ENCODE results near the gene NDFIP1. TPM values are rescaled to one million over a fixed set of nuclear protein-coding genes. Genes with fewer than 3 reads are reported as not detected.
A peak's percentile ranks its signal among the peaks of the same experiment; 100 is the strongest.

Gene NDFIP1, protein sequence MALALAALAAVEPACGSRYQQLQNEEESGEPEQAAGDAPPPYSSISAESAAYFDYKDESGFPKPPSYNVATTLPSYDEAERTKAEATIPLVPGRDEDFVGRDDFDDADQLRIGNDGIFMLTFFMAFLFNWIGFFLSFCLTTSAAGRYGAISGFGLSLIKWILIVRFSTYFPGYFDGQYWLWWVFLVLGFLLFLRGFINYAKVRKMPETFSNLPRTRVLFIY
- total RNA-seq = 10 to 100 TPM; 60.4 to 73.6 (median 64.6) TPM

DNA sequence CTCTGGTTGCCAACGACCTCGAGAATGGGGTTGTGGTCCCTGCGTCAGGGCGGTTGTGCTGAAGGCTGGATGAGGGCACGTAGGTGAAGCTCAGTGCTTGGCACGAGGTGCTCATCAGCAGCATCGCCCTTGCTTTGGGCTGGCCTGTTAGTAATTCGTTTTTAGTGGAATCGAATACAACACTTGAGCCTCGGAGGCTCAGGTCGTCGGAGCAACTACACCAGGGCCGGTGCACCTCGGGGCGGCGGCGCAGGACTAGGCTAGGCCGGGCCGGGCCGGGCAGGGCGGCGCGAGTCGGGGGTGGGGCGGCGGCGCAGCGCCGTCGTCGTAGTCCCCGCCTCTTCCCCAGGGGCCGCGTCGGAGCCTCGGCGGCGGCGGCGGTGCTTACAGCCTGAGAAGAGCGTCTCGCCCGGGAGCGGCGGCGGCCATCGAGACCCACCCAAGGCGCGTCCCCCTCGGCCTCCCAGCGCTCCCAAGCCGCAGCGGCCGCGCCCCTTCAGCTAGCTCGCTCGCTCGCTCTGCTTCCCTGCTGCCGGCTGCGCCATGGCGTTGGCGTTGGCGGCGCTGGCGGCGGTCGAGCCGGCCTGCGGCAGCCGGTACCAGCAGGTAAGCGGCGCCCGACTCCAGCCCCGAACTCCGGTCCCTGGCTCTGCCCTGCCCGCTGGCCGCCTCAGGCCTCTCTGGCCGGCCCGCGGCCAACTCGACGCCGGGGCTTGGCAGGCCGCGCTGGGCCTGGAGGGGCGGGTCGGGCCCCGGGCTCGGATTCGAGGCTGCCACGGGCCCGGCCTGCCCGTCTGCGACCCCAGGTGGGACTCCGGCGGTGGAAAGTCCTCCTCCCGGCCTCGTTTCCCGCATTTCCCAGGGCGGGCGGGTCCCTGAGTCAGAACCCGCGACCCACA, at the start of gene NDFIP1:
Gene NDFIP1 (plus strand): TSS at position 348 of the 899 bp plus-strand sequence. CDS start 196 bp downstream, at position 544.
- no peak for TF ChIP-seq CTCF (IDR thresholded peaks at IDR 0.05)
- DNase-seq (ENCODE audit: low spot score) (peak; percentile 48), ATAC-seq (ENCODE audit: low FRiP score) (peak; percentile 97)

DNA sequence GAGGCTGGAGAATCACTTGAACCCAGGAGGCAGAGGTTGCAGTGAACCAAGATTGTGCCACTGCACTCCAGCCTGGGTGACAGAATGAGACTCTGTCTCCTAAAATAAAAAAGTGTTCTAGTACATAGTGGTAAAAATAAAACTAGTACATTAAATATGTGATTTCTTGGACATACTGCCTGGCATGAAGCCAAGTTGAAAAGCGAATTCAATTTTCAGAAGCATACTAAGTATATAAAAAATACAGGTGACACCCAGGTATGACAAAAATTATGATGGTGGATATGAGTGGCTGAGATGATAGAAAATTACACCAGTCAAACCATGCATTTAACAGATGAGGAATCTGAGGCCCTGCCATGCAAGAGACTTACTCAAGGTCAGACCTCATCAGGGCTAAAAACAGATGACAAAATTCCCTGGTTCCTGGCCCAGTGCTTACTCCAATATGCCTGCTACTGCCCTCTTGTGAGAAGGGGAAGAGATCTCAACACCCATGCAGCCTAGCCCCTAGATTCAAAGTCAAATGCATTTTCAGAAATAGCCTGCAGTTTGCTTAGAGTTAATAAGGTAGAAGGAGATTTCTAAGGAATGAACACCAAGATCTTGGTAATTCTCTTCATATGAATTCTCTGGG, 49.2 kb upstream of the NDFIP1 start:
- ATAC-seq (ENCODE audit: low FRiP score) = no peak
- TF ChIP-seq CTCF (IDR thresholded peaks at IDR 0.05) = no peak
- no peak for DNase-seq (ENCODE audit: low spot score)

GRCh38 chr5:142063376-142063775, 45.2 kb upstream of the NDFIP1 start:
- no peak for TF ChIP-seq CTCF (IDR thresholded peaks at IDR 0.05)
- ATAC-seq (ENCODE audit: low FRiP score) (no peak), DNase-seq (ENCODE audit: low spot score) (no peak)

GRCh38 chr5:142063878-142064331, 44.7 kb upstream of the NDFIP1 start:
- ATAC-seq (ENCODE audit: low FRiP score) (peak; percentile 49), DNase-seq (ENCODE audit: low spot score) (peak; percentile 31)
- no peak for TF ChIP-seq CTCF (IDR thresholded peaks at IDR 0.05)

DNA sequence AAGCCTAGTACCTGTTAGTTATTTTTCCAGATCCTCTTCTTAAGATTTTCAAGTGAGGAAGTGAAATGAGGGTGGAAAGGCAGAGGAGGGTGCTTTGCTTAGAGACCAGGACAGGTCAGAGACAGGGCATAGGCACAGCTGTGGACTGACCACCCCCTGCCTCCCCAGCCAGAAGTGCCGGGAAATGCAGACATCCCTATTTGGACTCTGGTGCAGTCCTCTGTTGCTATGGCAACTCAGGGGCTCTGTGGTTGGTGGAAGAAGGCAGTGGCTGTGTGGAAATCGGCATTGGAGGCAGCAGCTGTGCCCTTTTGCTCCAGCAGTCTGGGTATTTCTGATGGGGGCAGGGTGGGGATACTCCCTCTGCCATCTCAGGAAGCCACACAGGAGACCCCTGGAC, 43.3 kb upstream of the NDFIP1 start:
- ATAC-seq (ENCODE audit: low FRiP score) (no peak), DNase-seq (ENCODE audit: low spot score) (no peak)
- no peak for TF ChIP-seq CTCF (IDR thresholded peaks at IDR 0.05)

- ATAC-seq (ENCODE audit: low FRiP score) (no peak), DNase-seq (ENCODE audit: low spot score) (no peak)
- no peak for TF ChIP-seq CTCF (IDR thresholded peaks at IDR 0.05)
These were observed 38.8 kb upstream of the NDFIP1 start for GRCh38 chr5:142069606-142070399.
